Right lobe of liver (tissue), 6 donors: Measurements from ENCODE around the gene DBH. TPM values are rescaled to one million over a fixed set of nuclear protein-coding genes. Genes with fewer than 3 reads are reported as not detected.

Experiments used
- ATAC-seq, 4 donors: fragments of 200-7000 bp; cut with Tn5 transposase; one replicate each; pipeline ENCODE4 v1.9.1; 2020; ENCODE audit warnings: mild to moderate bottlenecking in 4 of 4, moderate library complexity in 4 of 4
- DNase-seq, 3 donors: peaks; one replicate each; pipeline ENCODE4 v3.0.0-alpha.2; 2020
- H3K27ac ChIP-seq, 3 donors: fragments of 200-600 bp; one replicate each; pipeline ENCODE4 v1.8.0; 2022
- H3K27me3 ChIP-seq, 2 donors: fragments of 200-600 bp; one replicate each; pipeline ENCODE4 v1.8.0; 2022
- H3K36me3 ChIP-seq, 4 donors: fragments of 200-600 bp; sonication (generic) in 1 of 4; one replicate each; pipeline versions ENCODE4 v1.5.1 to v1.8.0; 2017 to 2022; ENCODE audit warnings: control low read depth in 1 of 4
- H3K4me1 ChIP-seq, 4 donors: fragments of 200-600 bp; sonication (generic) in 1 of 4; one replicate each; pipeline versions ENCODE4 v1.5.1 to v1.8.0; 2017 to 2022; ENCODE audit warnings: control low read depth in 1 of 4
- H3K4me3 ChIP-seq, 3 donors: fragments of 200-600 bp; one replicate each; pipeline ENCODE4 v1.8.0; 2022
- H3K9me3 ChIP-seq, 4 donors: fragments of 200-600 bp; sonication (generic) in 1 of 4; one replicate each; pipeline versions ENCODE4 v1.5.1 to v1.8.0; 2017 to 2022; ENCODE audit warnings: control low read depth in 1 of 4
- CTCF ChIP-seq, 4 donors: fragments of 200-600 bp in 3 of 4; fragments of 450-650 bp in 1 of 4; IDR thresholded peaks; one replicate each; pipeline versions ENCODE4 v1.5.1 to v1.8.0; 2016 to 2022; ENCODE audit warnings: antibody characterized with exemption in 4 of 4, mild to moderate bottlenecking in 2 of 4
- POLR2A ChIP-seq: fragments of 450-650 bp; IDR thresholded peaks from one replicate; pipeline ENCODE4 v1.6.1; 2017; ENCODE audit warnings: antibody characterized with exemption, mild to moderate bottlenecking
- WGBS: methylation state at CpG from one replicate; pipeline ENCODE4 v1.1.6; 2018; ENCODE audit warnings: low coverage, low lambda C conversion rate; ENCODE audit not compliant: insufficient coverage; ENCODE audit errors: missing lambda C conversion rate; 5-methylcytosine and 5-hydroxymethylcytosine counted together
- intact Hi-C, 2 donors: fragments of 100-400 bp; cut with DNase I; formaldehyde crosslinking; loops; one replicate each; pipeline versions ENCODE4 v1.11.2 to v1.14.1; 2022
- total RNA-seq, 6 experiments: library from RNA; depleted of rRNA in 2 of 6; stranded (reverse); fragments of >200 nt in 2 of 6; fragmentation: NEBNext Ultra II Directional in 3 of 6; extraction: Animal tissue kit (Norgen Biotek cat#: 25700) in 3 of 6; gene quantifications; one replicate each; pipeline versions ENCODE4 v1.1.0 to v1.2.4, GENCODE V29; 2016 to 2023
- donor health status: DM: no; HTN: yes; CAD: no.
- donor health status: DM: no; HTN: no; CAD: no.
- donor health status: DM: no; HTN: no; CAD: no.
- donor health status: DM: no; HTN: yes; CAD: no.
- donor health status: DM: no; HTN: yes; CAD: no.

The DBH gene
- total RNA-seq, 6 experiments from 2014 or later: 1.2 to 12.9 (median 5.7) TPM

GRCh38 chr9:133647148-133647547 lies 11.0 kb downstream of the DBH start:
- intact Hi-C loops: no loop called here
- Histone ChIP-seq H3K9me3 (no peaks in the 10 kb centered on the region), H3K27me3 (no peaks in the 10 kb centered on the region), H3K4me3 (no peak overlapping the region), H3K4me1 (no peaks in the 10 kb centered on the region), H3K36me3 (no peaks in the 10 kb centered on the region), H3K27ac (no peak overlapping the region)
- no peak for TF ChIP-seq CTCF (IDR thresholded peaks at IDR 0.05)
- no peak for TF ChIP-seq POLR2A
- ATAC-seq: no peak
- 81% methylated on average over 4 of the region's 7 CpGs for WGBS
- DNase-seq: no peak

- TF ChIP-seq CTCF (IDR thresholded peaks at IDR 0.05) (no peak), POLR2A (no peak)
- WGBS: 75% methylated on average over 9 of the region's 25 CpGs
- no peak overlapping the region for H3K4me3 ChIP-seq
- H3K27me3 ChIP-seq: no peaks in the 10 kb centered on the region
- no peaks in the 10 kb centered on the region for H3K4me1 ChIP-seq
- no peak for DNase-seq
- no peaks in the 10 kb centered on the region for H3K36me3 ChIP-seq
- no peak overlapping the region for H3K27ac ChIP-seq
- no peaks in the 10 kb centered on the region for H3K9me3 ChIP-seq
- no peak for ATAC-seq
- intact Hi-C loops: no loop called here
Measured at GRCh38 chr9:133647765-133648469, 11.8 kb downstream of the DBH start.

GRCh38 chr9:133649194-133649593 lies 13.0 kb downstream of the DBH start:
- Histone ChIP-seq H3K4me3 (no peak overlapping the region), H3K36me3 (no peaks in the 10 kb centered on the region), H3K9me3 (no peaks in the 10 kb centered on the region), H3K4me1 (no peaks in the 10 kb centered on the region), H3K27ac (no peak overlapping the region), H3K27me3 (no peaks in the 10 kb centered on the region)
- intact Hi-C loops: no loop called here
- DNase-seq (no peak), ATAC-seq (no peak)
- WGBS: 67% methylated on average over 7 of the region's 7 CpGs
- no peak for TF ChIP-seq CTCF (IDR thresholded peaks at IDR 0.05)
- TF ChIP-seq POLR2A: no peak

GRCh38 chr9:133650026-133650425 lies 13.9 kb downstream of the DBH start:
- no peaks in the 10 kb centered on the region for H3K9me3 ChIP-seq
- 69% methylated on average over 6 of the region's 12 CpGs for WGBS
- intact Hi-C loops: no loop called here
- H3K4me3 ChIP-seq: no peak overlapping the region
- H3K4me1 ChIP-seq: no peaks in the 10 kb centered on the region
- DNase-seq: no peak
- ATAC-seq: no peak
- no peaks in the 10 kb centered on the region for H3K27me3 ChIP-seq
- no peaks in the 10 kb centered on the region for H3K36me3 ChIP-seq
- H3K27ac ChIP-seq: no peak overlapping the region
- no peak for TF ChIP-seq POLR2A

GRCh38 chr9:133653638-133654037 lies 17.5 kb downstream of the DBH start:
- no peak for DNase-seq
- no peaks in the 10 kb centered on the region for H3K9me3 ChIP-seq
- no peak overlapping the region for H3K4me3 ChIP-seq
- peaks cover 0 to 12% (median 5%) of the 10 kb centered on the region in 4 donors for H3K4me1 ChIP-seq
- intact Hi-C loops: no loop called here
- no peak overlapping the region for H3K27ac ChIP-seq
- no peaks in the 10 kb centered on the region for H3K36me3 ChIP-seq
- no peak for ATAC-seq
- no peaks in the 10 kb centered on the region for H3K27me3 ChIP-seq
- WGBS: 71% methylated on average over 1 of the region's 9 CpGs
- TF ChIP-seq POLR2A (no peak), CTCF (IDR thresholded peaks at IDR 0.05) (no peak)
